Heart left ventricle (tissue), 13 donors: ENCODE results near the gene B4GALT2.

ENCODE experiments used
- POLR2A ChIP-seq, 2 donors: fragments of 450-650 bp; IDR thresholded peaks; one replicate each; pipeline ENCODE4 v1.6.1; 2017; ENCODE audit warnings: antibody characterized with exemption in 2 of 2, mild to moderate bottlenecking in 2 of 2, moderate library complexity in 2 of 2
- TF ChIP-seq, protein P1 (sequence below), 12 donors: fragments of 200-600 bp; sonication (generic) in 4 of 12; IDR thresholded peaks; one replicate each; pipeline versions ENCODE4 v1.5.0 to v1.8.0; 2018 to 2022; ENCODE audit warnings: antibody characterized with exemption in 12 of 12, mild to moderate bottlenecking in 5 of 12
- donor health status: ischemic (EF 13 %, LVEDD 7.1; RV severe dilation, severe dysfunction).
- donor health status: DM: no; HTN: yes; CAD: no.
- donor health status: DM: no; HTN: no; CAD: no.
- donor health status: ischemic (EF 25% LVEDD 6.9; RV normal size, moderate dysfunction).
- donor health status: ischemic (EF 25% LVEDD 5.7; RV mildly dilated, moderate dysfunction).
- donor health status: ischemic (EF 35%, LVEDD 5.7; RV mildly dilated, moderate dysfunction).
- donor health status: nonischemic (EF 11% LVEDD 7.7; RV severe dilation, severe dysfunction).
- donor health status: DM: yes; HTN: yes; CAD: no.
- donor health status: PGD.
- donor health status: ischemic (EF 29% LVEDD 5.4; RV normal size, mild dysfunction).
- donor health status: nonischemic (EF 23%, LVEDD 6.1; RV moderate dilation, normal function).

- TF ChIP-seq, protein P1, sequence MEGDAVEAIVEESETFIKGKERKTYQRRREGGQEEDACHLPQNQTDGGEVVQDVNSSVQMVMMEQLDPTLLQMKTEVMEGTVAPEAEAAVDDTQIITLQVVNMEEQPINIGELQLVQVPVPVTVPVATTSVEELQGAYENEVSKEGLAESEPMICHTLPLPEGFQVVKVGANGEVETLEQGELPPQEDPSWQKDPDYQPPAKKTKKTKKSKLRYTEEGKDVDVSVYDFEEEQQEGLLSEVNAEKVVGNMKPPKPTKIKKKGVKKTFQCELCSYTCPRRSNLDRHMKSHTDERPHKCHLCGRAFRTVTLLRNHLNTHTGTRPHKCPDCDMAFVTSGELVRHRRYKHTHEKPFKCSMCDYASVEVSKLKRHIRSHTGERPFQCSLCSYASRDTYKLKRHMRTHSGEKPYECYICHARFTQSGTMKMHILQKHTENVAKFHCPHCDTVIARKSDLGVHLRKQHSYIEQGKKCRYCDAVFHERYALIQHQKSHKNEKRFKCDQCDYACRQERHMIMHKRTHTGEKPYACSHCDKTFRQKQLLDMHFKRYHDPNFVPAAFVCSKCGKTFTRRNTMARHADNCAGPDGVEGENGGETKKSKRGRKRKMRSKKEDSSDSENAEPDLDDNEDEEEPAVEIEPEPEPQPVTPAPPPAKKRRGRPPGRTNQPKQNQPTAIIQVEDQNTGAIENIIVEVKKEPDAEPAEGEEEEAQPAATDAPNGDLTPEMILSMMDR (IDR thresholded peaks at IDR 0.05), result no peak
- no peak for TF ChIP-seq POLR2A (IDR thresholded peaks at IDR 0.05)
Measured at GRCh38 chr1:43968348-43968948, 10.6 kb upstream of the B4GALT2 start.
